ENCODE measurements around the gene GPC6. TPM values are rescaled to one million over a fixed set of nuclear protein-coding genes. Genes with fewer than 3 reads are reported as not detected.

The GPC6 gene
- total and polyA plus RNA-seq, 2 donors (not counting 3 experiments of a cell fraction or from before 2014, with no cell fraction given), result 0.01 TPM; not detected in 1

DNA sequence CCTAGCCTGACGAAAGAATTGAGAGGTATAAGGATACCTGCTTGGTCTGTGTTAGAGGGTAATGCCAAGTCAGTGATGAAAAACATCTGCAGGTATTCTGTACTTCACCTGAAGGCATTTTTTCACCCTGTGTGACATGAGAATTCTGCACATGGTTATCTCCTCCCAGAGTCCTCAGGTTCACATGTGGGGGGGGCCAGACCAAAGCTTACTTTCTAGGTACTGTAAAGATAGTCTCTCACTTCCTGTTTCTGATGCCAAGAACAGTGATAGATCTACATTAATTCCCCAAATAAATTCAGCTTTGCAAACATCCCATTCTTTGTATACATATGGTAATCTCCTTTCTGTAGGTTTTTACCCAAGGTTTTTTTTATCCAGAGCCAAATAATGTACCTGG lies 53.4 kb downstream of the GPC6 start:
- H3K9me3 ChIP-seq (replicated peaks; ENCODE audit: control insufficient read depth, insufficient read depth, low read length), result peaks cover 6% of the 10 kb centered on the region
- no TSS peak for BruUV-seq (replicated peaks)
- H3K4me3 ChIP-seq (replicated peaks in 1 of 3; ENCODE audit: insufficient read depth in 1 of 3, low read depth in 1 of 3, low read length in 3 of 3), result no peak overlapping the region
- DNase-seq (ENCODE audit: low read depth, low spot score) (no peak), FAIRE-seq (no peak)
- POLR2A ChIA-PET, result no interaction called here
- H3K27ac ChIP-seq (ENCODE audit: insufficient read depth, low read depth, low read length), result no peak overlapping the region
- H3K9me1 ChIP-seq (replicated peaks; ENCODE audit: control insufficient read depth, extremely low read depth, insufficient read depth, low read length), result no peaks in the 10 kb centered on the region
- intact Hi-C loops (cut with micrococcal nuclease), result no loop called here
- H3K36me3 ChIP-seq (ENCODE audit: control insufficient read depth in 2 of 2, extremely low read depth in 1 of 2, insufficient read depth in 2 of 2, low read length in 2 of 2), result no peaks in the 10 kb centered on the region
- no peak overlapping the region for H3K4me2 ChIP-seq (ENCODE audit: insufficient read depth, low read length)
- H3K4me1 ChIP-seq (ENCODE audit: control insufficient read depth, extremely low read depth, insufficient read depth, low read length), result no peaks in the 10 kb centered on the region
- H2AFZ ChIP-seq (ENCODE audit: low read depth, low read length), result no peak overlapping the region
- no peaks in the 10 kb centered on the region for H3K27me3 ChIP-seq (ENCODE audit: control insufficient read depth in 2 of 2, insufficient read depth in 2 of 2, low read length in 2 of 2)
- H4K20me1 ChIP-seq (replicated peaks; ENCODE audit: control insufficient read depth, extremely low read depth, insufficient read depth, low read length), result no peaks in the 10 kb centered on the region
- H3K9ac ChIP-seq (replicated peaks; ENCODE audit: extremely low read depth, insufficient read depth, low read length), result no peak overlapping the region
- no peak for TF ChIP-seq CTCF (IDR thresholded peaks at IDR 0.05; ENCODE audit: extremely low read depth in 1 of 2, insufficient read depth in 1 of 2, low read depth in 1 of 2, low read length in 2 of 2)
- no peak for TF ChIP-seq MYC (IDR thresholded peaks at IDR 0.05; ENCODE audit: low read depth, low read length)
- no peaks in the 10 kb centered on the region for H3K79me2 ChIP-seq (ENCODE audit: control insufficient read depth, insufficient read depth, low read length)
- dilution Hi-C loops (cut with MboI; ENCODE audit: extremely low pct_ligation_motif_present, low sequenced_read_pairs), result no loop called here
- CTCF ChIA-PET, result no interaction called here

DNA sequence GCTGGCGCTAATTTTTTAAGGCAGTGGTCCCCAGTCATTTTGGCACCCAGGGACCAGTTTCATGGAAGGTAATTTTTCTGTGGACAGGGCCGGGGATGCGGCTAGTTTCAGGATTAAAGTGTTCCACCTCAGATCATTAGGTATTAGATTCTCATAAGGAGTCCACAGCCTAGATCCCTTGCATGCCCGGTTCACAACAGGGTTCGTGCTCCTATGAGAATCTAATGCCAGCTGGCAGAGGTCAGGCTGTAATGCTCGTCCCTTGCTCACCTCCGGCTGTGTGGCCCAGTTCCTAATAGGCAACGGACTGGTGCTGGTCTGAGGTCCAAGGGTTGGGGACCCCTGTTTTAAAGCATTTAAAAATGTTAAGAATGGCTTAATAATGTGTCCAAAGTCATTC lies 54.1 kb downstream of the GPC6 start:
- H3K4me2 ChIP-seq (ENCODE audit: insufficient read depth, low read length), result no peak overlapping the region
- ChIA-PET CTCF (no interaction called here), POLR2A (no interaction called here)
- no peak overlapping the region for H2AFZ ChIP-seq (ENCODE audit: low read depth, low read length)
- dilution Hi-C loops (cut with MboI; ENCODE audit: extremely low pct_ligation_motif_present, low sequenced_read_pairs) (no loop called here), intact Hi-C loops (cut with micrococcal nuclease) (no loop called here)
- H3K4me1 ChIP-seq (ENCODE audit: control insufficient read depth, extremely low read depth, insufficient read depth, low read length), result no peaks in the 10 kb centered on the region
- H3K9me1 ChIP-seq (replicated peaks; ENCODE audit: control insufficient read depth, extremely low read depth, insufficient read depth, low read length), result no peaks in the 10 kb centered on the region
- no TSS peak for BruUV-seq (replicated peaks)
- peaks cover 6% of the 10 kb centered on the region for H3K9me3 ChIP-seq (replicated peaks; ENCODE audit: control insufficient read depth, insufficient read depth, low read length)
- DNase-seq (ENCODE audit: low read depth, low spot score) (no peak), FAIRE-seq (no peak)
- no peak overlapping the region for H3K27ac ChIP-seq (ENCODE audit: insufficient read depth, low read depth, low read length)
- H3K4me3 ChIP-seq (replicated peaks in 1 of 3; ENCODE audit: insufficient read depth in 1 of 3, low read depth in 1 of 3, low read length in 3 of 3), result no peak overlapping the region
- TF ChIP-seq FOS (IDR thresholded peaks at IDR 0.05; ENCODE audit: borderline replicate concordance, insufficient read depth, low read length) (no peak), JUN (IDR thresholded peaks at IDR 0.05; ENCODE audit: borderline replicate concordance, insufficient read depth, insufficient read length, low read depth) (no peak), MYC (IDR thresholded peaks at IDR 0.05; ENCODE audit: low read depth, low read length) (no peak), GATA2 (IDR thresholded peaks at IDR 0.05; ENCODE audit: insufficient read depth, insufficient read length, low read depth, low read length) (no peak), EZH2 (IDR thresholded peaks at IDR 0.05; ENCODE audit: borderline replicate concordance, low read depth, low read length, severe bottlenecking) (no peak), CTCF (IDR thresholded peaks at IDR 0.05; ENCODE audit: extremely low read depth in 1 of 2, insufficient read depth in 1 of 2, low read depth in 1 of 2, low read length in 2 of 2) (no peak), POLR2AphosphoS5 (IDR thresholded peaks at IDR 0.05; ENCODE audit: insufficient read depth, low read depth, low read length) (no peak), POLR2A (IDR thresholded peaks at IDR 0.05; ENCODE audit: low read depth, low read length) (no peak)
- TF ChIP-seq, protein P1, sequence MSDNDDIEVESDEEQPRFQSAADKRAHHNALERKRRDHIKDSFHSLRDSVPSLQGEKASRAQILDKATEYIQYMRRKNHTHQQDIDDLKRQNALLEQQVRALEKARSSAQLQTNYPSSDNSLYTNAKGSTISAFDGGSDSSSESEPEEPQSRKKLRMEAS (IDR thresholded peaks at IDR 0.05; ENCODE audit: insufficient read depth, insufficient read length), result no peak
- H3K27me3 ChIP-seq (ENCODE audit: control insufficient read depth in 2 of 2, insufficient read depth in 2 of 2, low read length in 2 of 2), result no peaks in the 10 kb centered on the region
- H3K79me2 ChIP-seq (ENCODE audit: control insufficient read depth, insufficient read depth, low read length), result no peaks in the 10 kb centered on the region
- no peaks in the 10 kb centered on the region for H4K20me1 ChIP-seq (replicated peaks; ENCODE audit: control insufficient read depth, extremely low read depth, insufficient read depth, low read length)
- H3K36me3 ChIP-seq (ENCODE audit: control insufficient read depth in 2 of 2, extremely low read depth in 1 of 2, insufficient read depth in 2 of 2, low read length in 2 of 2), result no peaks in the 10 kb centered on the region
- H3K9ac ChIP-seq (replicated peaks; ENCODE audit: extremely low read depth, insufficient read depth, low read length), result no peak overlapping the region

Measured in endothelial cell of umbilical vein (primary cell).